ENCODE results near the gene SLC7A11.

DNA sequence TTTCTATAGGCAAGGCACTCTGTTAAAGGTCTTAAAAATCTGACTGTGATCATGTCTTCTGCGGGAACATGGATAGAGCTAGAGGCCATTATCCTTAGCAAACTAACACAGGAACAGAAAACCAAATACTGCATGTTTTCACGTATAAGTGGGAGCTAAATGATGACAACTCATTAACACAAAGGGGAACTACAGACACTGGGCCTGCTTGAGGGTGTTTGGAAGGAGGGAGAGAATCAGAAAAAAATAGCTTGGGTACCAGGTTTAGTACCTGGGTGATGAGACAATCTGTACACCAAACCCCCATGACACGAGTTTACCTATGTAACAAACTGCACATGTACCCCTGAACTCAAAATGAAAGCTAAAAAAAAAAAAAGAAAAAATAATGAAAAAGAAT is 12.1 kb downstream of the SLC7A11 start:
- TF ChIP-seq, protein P1, sequence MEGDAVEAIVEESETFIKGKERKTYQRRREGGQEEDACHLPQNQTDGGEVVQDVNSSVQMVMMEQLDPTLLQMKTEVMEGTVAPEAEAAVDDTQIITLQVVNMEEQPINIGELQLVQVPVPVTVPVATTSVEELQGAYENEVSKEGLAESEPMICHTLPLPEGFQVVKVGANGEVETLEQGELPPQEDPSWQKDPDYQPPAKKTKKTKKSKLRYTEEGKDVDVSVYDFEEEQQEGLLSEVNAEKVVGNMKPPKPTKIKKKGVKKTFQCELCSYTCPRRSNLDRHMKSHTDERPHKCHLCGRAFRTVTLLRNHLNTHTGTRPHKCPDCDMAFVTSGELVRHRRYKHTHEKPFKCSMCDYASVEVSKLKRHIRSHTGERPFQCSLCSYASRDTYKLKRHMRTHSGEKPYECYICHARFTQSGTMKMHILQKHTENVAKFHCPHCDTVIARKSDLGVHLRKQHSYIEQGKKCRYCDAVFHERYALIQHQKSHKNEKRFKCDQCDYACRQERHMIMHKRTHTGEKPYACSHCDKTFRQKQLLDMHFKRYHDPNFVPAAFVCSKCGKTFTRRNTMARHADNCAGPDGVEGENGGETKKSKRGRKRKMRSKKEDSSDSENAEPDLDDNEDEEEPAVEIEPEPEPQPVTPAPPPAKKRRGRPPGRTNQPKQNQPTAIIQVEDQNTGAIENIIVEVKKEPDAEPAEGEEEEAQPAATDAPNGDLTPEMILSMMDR (IDR thresholded peaks at IDR 0.05): no peak
- no peak for TF ChIP-seq POLR2A (IDR thresholded peaks at IDR 0.05)

Measured in body of pancreas (tissue), 4 donors.